ENCODE results near the gene ZNF526.

DNA sequence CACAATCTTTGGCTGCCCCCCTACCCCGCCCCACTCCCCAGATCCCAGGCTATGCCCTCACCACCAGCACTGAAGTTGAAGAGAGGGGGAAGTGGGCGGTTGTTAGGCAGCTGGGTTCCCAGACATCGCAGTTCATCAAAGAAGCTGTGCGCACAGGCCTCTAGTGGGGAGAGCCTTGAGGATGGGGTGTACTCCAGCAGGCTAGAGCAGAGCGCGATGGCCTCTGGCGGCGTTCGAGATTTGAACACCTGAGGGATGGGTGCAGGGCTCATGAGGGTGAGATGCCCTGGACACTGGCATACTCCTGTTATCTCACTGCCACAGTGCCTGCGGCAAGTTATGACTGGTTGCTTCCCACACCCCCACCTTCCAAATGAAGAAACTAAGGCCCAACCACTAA, 12.3 kb downstream of the ZNF526 start:
- TF ChIP-seq POLR2A (IDR thresholded peaks at IDR 0.05) (no peak), CTCF (IDR thresholded peaks at IDR 0.05) (no peak), POLR2AphosphoS5 (IDR thresholded peaks at IDR 0.05; ENCODE audit: insufficient read depth in 1 of 2, low read depth in 1 of 2) (no peak)

Data from vagina (tissue), 2 donors.